T-cell (primary cell): ENCODE data around the gene UNC80. TPM values are rescaled to one million over a fixed set of nuclear protein-coding genes. Genes with fewer than 3 reads are reported as not detected.
A peak's percentile ranks its signal among the peaks of the same experiment; 100 is the strongest.

Source experiments
- ATAC-seq, 4 experiments: fragments of 200-7000 bp in 3 of 4; fragments of 150-1000 bp in 1 of 4; cut with Tn5 transposase; replicated peaks in 1 of 4; 1 replicate in 3 of 4; 2 replicates in 1 of 4; pipeline ENCODE4 v1.10.0; 2021; ENCODE audit warnings: moderate library complexity in 3 of 4, mild to moderate bottlenecking in 2 of 4, moderate number of reproducible peaks in 1 of 4
- CTCF ChIA-PET, 2 donors: fragments of 300-600 bp; sonication (Branson Sonifier 250); formaldehyde crosslinking; loops; one replicate each; lab custom pipeline; 2022; ENCODE audit warnings: antibody characterized with exemption in 2 of 2; lab: Charles Lee
- POLR2A ChIA-PET, 2 donors: fragments of 300-600 bp; sonication (Branson Sonifier 250); formaldehyde crosslinking; loops; one replicate each; lab custom pipeline; 2022; ENCODE audit warnings: antibody characterized with exemption in 2 of 2; lab: Charles Lee
- DNase-seq, 35 experiments: peaks; one replicate each; pipeline versions ENCODE4 v3.0.0 to v3.0.0-alpha.2; 2013 to 2023
- H3K27ac ChIP-seq: one replicate; pipeline ENCODE4 v1.5.1; 2013; ENCODE audit warnings: low read length
- H3K27me3 ChIP-seq, 2 experiments: replicated peaks in 1 of 2; 1 replicate in 1 of 2; 2 replicates in 1 of 2; pipeline versions ENCODE4 v1.6.1 to v1.7.0; 2013; ENCODE audit warnings: low read length in 1 of 2, mixed read lengths in 1 of 2; ENCODE audit not compliant: control insufficient read depth in 2 of 2, insufficient read depth in 2 of 2; ENCODE audit errors: extremely low read depth in 1 of 2
- H3K36me3 ChIP-seq, 2 donors: 1 replicate in 1 of 2; 2 replicates in 1 of 2; pipeline versions ENCODE4 v1.6.1 to v1.7.0; 2013; ENCODE audit warnings: low read length in 1 of 2; ENCODE audit not compliant: control insufficient read depth in 2 of 2, insufficient read depth in 1 of 2; ENCODE audit errors: extremely low read depth in 1 of 2
- H3K4me1 ChIP-seq, 2 experiments: 1 replicate in 1 of 2; 2 replicates in 1 of 2; pipeline versions ENCODE4 v1.6.1 to v1.7.0; 2013; ENCODE audit warnings: low read length in 2 of 2, mixed read lengths in 1 of 2; ENCODE audit not compliant: insufficient read depth in 2 of 2, control insufficient read depth in 1 of 2; ENCODE audit errors: extremely low read depth in 1 of 2
- H3K4me3 ChIP-seq, 2 donors: 1 replicate in 1 of 2; 2 replicates in 1 of 2; pipeline versions ENCODE4 v1.5.1 to v1.7.0; 2013; ENCODE audit warnings: mild to moderate bottlenecking in 2 of 2, low read length in 1 of 2, moderate library complexity in 1 of 2; ENCODE audit not compliant: control insufficient read depth in 1 of 2; ENCODE audit errors: extremely low read depth in 1 of 2
- H3K9me3 ChIP-seq: 2 replicates; pipeline ENCODE4 v1.7.0; 2013
- H3K27ac Mint-ChIP-seq, 2 donors: one replicate each; pipeline ENCODE4 v1.8.0; 2020 to 2021; ENCODE audit warnings: mild to moderate bottlenecking in 2 of 2, mixed read lengths in 2 of 2
- H3K27me3 Mint-ChIP-seq, 2 donors: one replicate each; pipeline ENCODE4 v1.8.0; 2021 to 2022; ENCODE audit warnings: mixed read lengths in 2 of 2
- H3K36me3 Mint-ChIP-seq: one replicate; pipeline ENCODE4 v1.8.0; 2021; ENCODE audit warnings: mixed read lengths
- H3K4me1 Mint-ChIP-seq, 3 donors: one replicate each; pipeline ENCODE4 v1.8.0; 2020 to 2022; ENCODE audit warnings: mixed read lengths in 3 of 3, mild to moderate bottlenecking in 1 of 3
- H3K4me3 Mint-ChIP-seq, 3 donors: one replicate each; pipeline ENCODE4 v1.8.0; 2020 to 2022; ENCODE audit warnings: mild to moderate bottlenecking in 3 of 3, mixed read lengths in 3 of 3, moderate library complexity in 3 of 3
- H3K9me3 Mint-ChIP-seq, 3 donors: one replicate each; pipeline ENCODE4 v1.8.0; 2020 to 2022; ENCODE audit warnings: mixed read lengths in 3 of 3
- WGBS: methylation state at CpG from one replicate; pipeline ENCODE4 v1.1.5; 2013; ENCODE audit warnings: missing lambda C conversion rate; ENCODE audit not compliant: insufficient coverage; 5-methylcytosine and 5-hydroxymethylcytosine counted together
- total RNA-seq, 35 experiments: library from RNA in 6 of 35; stranded (reverse) in 6 of 35; fragments of 120-200 nt in 1 of 35; gene quantifications; one replicate each; pipeline versions ENCODE4 v1.2.1 to v1.2.4 and lab custom pipeline; 2013 to 2026

Gene UNC80
- total RNA-seq, 5 donors from 2014 or later (not counting 1 experiment from before 2014, with no cell fraction given), result 0.09 TPM; not detected in 4

DNA sequence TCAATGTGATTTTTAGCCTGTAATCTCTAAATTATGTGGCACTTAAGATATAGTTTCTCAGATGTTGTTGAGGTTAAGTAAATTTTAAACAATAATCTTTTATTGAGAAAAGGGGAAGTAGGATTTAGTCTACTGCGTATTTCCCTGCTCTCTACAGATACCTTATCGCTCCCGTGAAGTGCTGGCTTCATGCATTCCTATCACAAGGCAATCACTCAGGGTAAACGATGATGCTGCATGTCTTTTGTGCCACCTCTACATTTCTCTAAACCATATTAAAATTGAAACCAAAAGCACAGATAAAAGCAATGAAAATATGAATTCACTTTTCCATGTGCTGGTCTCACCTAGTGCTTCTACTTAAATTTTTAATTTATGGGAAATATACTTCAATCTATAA, 216.4 kb downstream of the UNC80 start:
- no peaks in the 10 kb centered on the region for H3K36me3 ChIP-seq
- Mint-ChIP-seq H3K27me3 (peaks cover 16 to 18% of the 10 kb centered on the region in 2 donors), H3K9me3 (no peaks in the 10 kb centered on the region), H3K4me1 (no peaks in the 10 kb centered on the region), H3K27ac (no peak overlapping the region), H3K4me3 (no peak overlapping the region), H3K36me3 (no peaks in the 10 kb centered on the region)
- ATAC-seq, result no peak
- WGBS, result 22% methylated on average over 3 of the region's 4 CpGs
- ChIA-PET POLR2A (interaction anchor here in 1 of 2 donors (0.6 kb wide), 1 partner anchor 539 kb away, joined by 3 read pairs; no protein-coding TSS in a partner anchor), CTCF (interaction anchor here in 1 of 2 donors (0.7 kb wide), 1 partner anchor 10 kb away, joined by 3 read pairs; no protein-coding TSS in a partner anchor)
- no peak for DNase-seq
- no peaks in the 10 kb centered on the region for H3K4me1 ChIP-seq
- no peaks in the 10 kb centered on the region for H3K9me3 ChIP-seq
- no peak overlapping the region for H3K4me3 ChIP-seq
- no peak overlapping the region for H3K27ac ChIP-seq
- peaks cover 0 to 2% of the 10 kb centered on the region in 2 experiments for H3K27me3 ChIP-seq

DNA sequence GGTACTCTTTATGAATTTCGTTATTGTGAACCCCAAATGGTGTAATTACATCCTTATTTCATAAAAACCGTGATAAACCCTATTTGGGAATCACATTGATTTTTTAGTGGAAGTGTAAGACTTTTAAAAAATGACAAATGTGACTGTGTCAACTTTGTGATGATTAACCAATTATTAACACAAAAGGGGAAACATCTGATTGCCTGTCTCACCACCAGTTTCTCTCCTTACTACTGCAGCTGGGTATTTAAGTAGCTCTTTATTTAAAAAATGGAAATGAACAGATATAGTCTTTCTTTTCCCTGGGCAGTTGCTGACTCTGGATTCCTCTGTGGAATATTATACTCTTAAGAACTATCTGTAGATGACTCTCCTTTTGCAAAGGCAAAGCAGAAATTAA, 219.2 kb downstream of the UNC80 start:
- Mint-ChIP-seq H3K4me1 (no peaks in the 10 kb centered on the region), H3K27me3 (peaks cover 8 to 18% of the 10 kb centered on the region in 2 donors), H3K27ac (no peak overlapping the region), H3K36me3 (no peaks in the 10 kb centered on the region), H3K9me3 (no peaks in the 10 kb centered on the region), H3K4me3 (no peak overlapping the region)
- Histone ChIP-seq H3K4me1 (no peaks in the 10 kb centered on the region), H3K36me3 (no peaks in the 10 kb centered on the region), H3K4me3 (no peak overlapping the region), H3K9me3 (no peaks in the 10 kb centered on the region), H3K27ac (no peak overlapping the region), H3K27me3 (peaks cover 0 to 3% of the 10 kb centered on the region in 2 experiments)
- POLR2A ChIA-PET, result no interaction called here
- CTCF ChIA-PET, result interaction anchor here in 1 of 2 donors (0.6 kb wide), 1 partner anchor 28 kb away, joined by 3 read pairs; no protein-coding TSS in a partner anchor
- WGBS, result no CpG with 5 or more reads among the region's 2 CpGs
- no peak for ATAC-seq
- DNase-seq, result no peak

DNA sequence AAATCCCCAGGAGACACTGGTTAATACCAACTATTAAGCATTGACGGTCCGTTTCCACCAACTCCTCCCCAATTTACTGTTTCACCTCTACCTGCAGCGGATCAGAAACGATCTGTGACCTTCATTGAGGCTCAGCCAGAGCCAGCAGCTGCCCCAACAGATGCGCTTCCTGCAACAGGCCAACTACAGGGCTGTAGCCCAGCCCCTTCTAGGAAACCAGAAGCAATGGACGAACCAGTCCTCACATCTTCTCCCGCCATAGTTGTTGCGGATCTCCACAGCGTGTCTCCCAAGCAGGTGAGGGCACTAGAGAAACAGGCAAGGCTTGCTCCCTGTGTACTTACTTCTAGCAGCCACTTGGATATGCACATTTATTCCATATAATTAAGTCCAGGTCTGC, 222.3 kb downstream of the UNC80 start:
- WGBS, result 90% methylated on average over 8 of the region's 9 CpGs
- no peak for ATAC-seq
- H3K4me3 Mint-ChIP-seq, result no peak overlapping the region

DNA sequence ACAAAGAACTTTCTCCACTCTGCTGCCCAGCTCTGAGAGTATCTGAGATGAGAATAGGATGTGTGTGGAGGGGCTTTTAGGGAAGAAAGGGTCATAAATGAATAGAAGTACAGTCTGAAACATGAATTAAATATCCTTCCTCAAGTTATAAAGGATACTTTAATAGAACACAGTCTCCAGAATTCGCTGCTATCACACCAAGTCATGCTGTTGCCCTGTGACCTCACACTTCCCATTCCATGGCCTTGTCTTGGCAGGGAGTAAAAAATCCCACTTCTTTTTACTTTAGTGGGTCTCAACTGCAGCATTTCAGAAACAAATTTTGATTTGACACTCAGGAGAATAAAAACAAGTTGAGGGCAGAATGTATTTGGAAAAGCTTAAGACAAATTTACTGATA, 227.0 kb downstream of the UNC80 start:
- WGBS, result no CpG with 5 or more reads among the region's 1 CpG
- no peak overlapping the region for H3K27ac ChIP-seq
- no peak overlapping the region for H3K27ac Mint-ChIP-seq

More for the DNA sequence above, 222.3 kb downstream of the UNC80 start:
- Histone ChIP-seq H3K27ac (no peak overlapping the region), H3K9me3 (no peaks in the 10 kb centered on the region), H3K36me3 (no peaks in the 10 kb centered on the region), H3K4me1 (no peaks in the 10 kb centered on the region), H3K27me3 (peaks cover 0 to 3% of the 10 kb centered on the region in 2 experiments), H3K4me3 (no peak overlapping the region)
- Mint-ChIP-seq H3K36me3 (no peaks in the 10 kb centered on the region), H3K4me1 (no peaks in the 10 kb centered on the region), H3K27ac (no peak overlapping the region), H3K27me3 (peaks cover 7 to 15% of the 10 kb centered on the region in 2 donors), H3K9me3 (no peaks in the 10 kb centered on the region)
- ChIA-PET POLR2A (no interaction called here), CTCF (interaction anchor here in 1 of 2 donors (0.6 kb wide), 1 partner anchor 156 kb away, joined by 3 read pairs; no protein-coding TSS in a partner anchor)
- no peak for DNase-seq

DNA sequence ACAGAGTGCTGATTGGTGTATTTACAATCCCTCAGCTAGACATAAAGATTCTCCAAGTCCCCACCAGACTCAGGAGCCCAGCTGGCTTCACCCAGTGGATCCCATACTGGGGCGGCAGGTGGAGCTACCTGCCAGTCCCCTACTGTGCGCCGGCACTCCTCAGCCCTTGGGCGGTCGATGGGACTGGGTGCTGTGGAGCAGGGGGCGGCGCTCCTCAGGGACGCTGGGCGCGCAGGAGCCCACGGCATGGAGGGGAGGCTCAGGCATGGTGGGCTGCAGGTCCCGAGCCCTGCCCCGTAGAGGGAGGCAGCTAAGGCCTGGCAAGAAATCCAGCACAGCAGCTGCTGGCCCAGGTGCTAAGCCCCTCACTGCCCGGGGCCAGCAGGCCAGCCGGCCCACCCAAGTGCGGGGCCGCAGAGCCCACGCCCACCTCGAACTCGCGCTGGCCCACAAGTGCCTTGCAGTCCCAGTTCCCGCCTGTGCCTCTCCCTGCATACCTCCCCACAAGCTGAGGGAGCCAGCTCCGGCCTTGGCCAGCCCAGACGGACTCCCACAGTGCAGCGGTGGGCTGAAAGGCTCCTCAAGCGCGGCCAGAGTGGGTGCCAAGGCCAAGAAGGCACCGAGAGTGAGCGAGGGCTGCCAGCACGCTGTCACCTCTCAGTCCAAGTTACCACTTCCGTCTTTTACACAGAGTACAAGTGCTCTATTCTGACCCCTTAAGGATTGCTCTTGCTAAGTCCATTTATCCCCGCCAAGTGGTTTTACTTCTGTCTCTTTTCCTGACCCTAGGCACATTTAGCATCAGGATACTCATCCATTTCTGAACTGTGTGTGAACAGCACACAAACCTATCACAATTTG, 229.1 kb downstream of the UNC80 start:
- H3K9me3 ChIP-seq, result no peaks in the 10 kb centered on the region
- CTCF ChIA-PET, result interaction anchor here in 1 of 2 donors (0.5 kb wide), 1 partner anchor 1692 kb away, joined by 3 read pairs; no protein-coding TSS in a partner anchor
- peaks cover 31 to 47% (median 47%) of the 10 kb centered on the region in 3 donors for H3K4me1 Mint-ChIP-seq
- H3K27ac ChIP-seq, result no peak overlapping the region
- no peaks in the 10 kb centered on the region for H3K9me3 Mint-ChIP-seq
- no peak overlapping the region for H3K27ac Mint-ChIP-seq
- 98% methylated on average over 30 of the region's 32 CpGs for WGBS
- DNase-seq, result no peak
- H3K36me3 ChIP-seq, result peaks cover 2 to 4% of the 10 kb centered on the region in 2 donors
- no peak overlapping the region for H3K4me3 ChIP-seq
- H3K4me3 Mint-ChIP-seq, result peak overlapping the region in 1 of 3 donors; percentile 97
- ATAC-seq, result no peak
- H3K4me1 ChIP-seq, result peaks cover 18 to 20% of the 10 kb centered on the region in 2 experiments
- H3K36me3 Mint-ChIP-seq, result peaks cover 13% of the 10 kb centered on the region
- POLR2A ChIA-PET, result no interaction called here
- H3K27me3 ChIP-seq, result no peaks in the 10 kb centered on the region
- no peaks in the 10 kb centered on the region for H3K27me3 Mint-ChIP-seq

More for the DNA sequence above, 227.0 kb downstream of the UNC80 start:
- no peak for DNase-seq
- ATAC-seq, result no peak
- no peak overlapping the region for H3K4me3 ChIP-seq
- H3K9me3 ChIP-seq, result no peaks in the 10 kb centered on the region
- no peaks in the 10 kb centered on the region for H3K36me3 ChIP-seq
- peaks cover 11 to 12% of the 10 kb centered on the region in 2 experiments for H3K4me1 ChIP-seq
- ChIA-PET CTCF (interaction anchor here (0.6 to 0.7 kb wide), 3 partner anchors 18 to 176 kb away, joined by 3 to 5 read pairs (median 3); no protein-coding TSS in a partner anchor), POLR2A (no interaction called here)
- Mint-ChIP-seq H3K4me3 (no peak overlapping the region), H3K27me3 (peaks cover 0 to 6% of the 10 kb centered on the region in 2 donors), H3K9me3 (no peaks in the 10 kb centered on the region), H3K4me1 (peaks cover 13 to 27% (median 26%) of the 10 kb centered on the region in 3 donors), H3K36me3 (peaks cover 5% of the 10 kb centered on the region)
- peaks cover 0 to 3% of the 10 kb centered on the region in 2 experiments for H3K27me3 ChIP-seq
